SK-N-SH treated with all-trans-retinoic acid at 6 μM for 48 hours (cell line): Measurements from ENCODE around the gene XKR8.

Experiments used
- ATAC-seq: fragments of 200-7000 bp; cut with Tn5 transposase; 3 replicates; pipeline ENCODE4 v1.9.1; 2020; ENCODE audit warnings: mild to moderate bottlenecking, moderate library complexity
- ARNTL ChIP-seq: fragments of 450-650 bp; formaldehyde crosslinking; IDR thresholded peaks from 2 replicates; pipeline ENCODE4 v1.5.0; 2020; ENCODE audit warnings: low read depth, mild to moderate bottlenecking, moderate library complexity, borderline replicate concordance
- ESRRG ChIP-seq: fragments of 250-450 bp; sonication (Bioruptor Pico); IDR thresholded peaks from 2 replicates; pipeline ENCODE4 v1.6.1; 2021; ENCODE audit warnings: mild to moderate bottlenecking
- ISL1 ChIP-seq: fragments of 250-450 bp; sonication (Bioruptor Pico); IDR thresholded peaks from 2 replicates; pipeline ENCODE4 v2.1.2; 2022; ENCODE audit warnings: mild to moderate bottlenecking, moderate library complexity
- OSR1 ChIP-seq: fragments of 250-450 bp; sonication (Bioruptor Pico); IDR thresholded peaks from 2 replicates; pipeline ENCODE4 v1.8.0; 2022; ENCODE audit warnings: moderate library complexity, mild to moderate bottlenecking, inconsistent platforms
- PPARA ChIP-seq: fragments of 250-450 bp; sonication (Bioruptor Pico); IDR thresholded peaks from 2 replicates; pipeline ENCODE4 v1.5.0; 2020; ENCODE audit warnings: mild to moderate bottlenecking, borderline replicate concordance
- RARB ChIP-seq: fragments of 250-450 bp; sonication (Bioruptor Pico); IDR thresholded peaks from 2 replicates; pipeline ENCODE4 v1.8.0; 2021; ENCODE audit warnings: mild to moderate bottlenecking, moderate library complexity
- SNAI2 ChIP-seq: fragments of 250-450 bp; sonication (Bioruptor Pico); IDR thresholded peaks from 2 replicates; pipeline ENCODE4 v1.5.0; 2020; ENCODE audit warnings: mild to moderate bottlenecking, moderate library complexity
- TCF4 ChIP-seq: fragments of 250-450 bp; sonication (Bioruptor Pico); IDR thresholded peaks from 2 replicates; pipeline ENCODE4 v1.8.0; 2021; ENCODE audit warnings: mild to moderate bottlenecking, moderate library complexity, borderline replicate concordance
- TOX ChIP-seq: fragments of 250-450 bp; sonication (Bioruptor Pico); IDR thresholded peaks from 2 replicates; pipeline ENCODE4 v1.8.0; 2021; ENCODE audit warnings: mild to moderate bottlenecking, moderate library complexity, borderline replicate concordance
- ZFP3 ChIP-seq: fragments of 250-450 bp; sonication (Bioruptor Pico); IDR thresholded peaks from 2 replicates; pipeline ENCODE4 v1.5.0; 2020; ENCODE audit warnings: mild to moderate bottlenecking, moderate library complexity
- ZFP30 ChIP-seq: fragments of 450-650 bp; formaldehyde crosslinking; IDR thresholded peaks from 2 replicates; pipeline ENCODE4 v1.5.0; 2022; ENCODE audit warnings: mild to moderate bottlenecking, moderate library complexity
- ZNF565 ChIP-seq: fragments of 450-650 bp; formaldehyde crosslinking; conservative IDR thresholded peaks from 2 replicates; pipeline ENCODE4 v1.5.0; 2020; ENCODE audit warnings: low read depth, mild to moderate bottlenecking, moderate library complexity
- ZNF70 ChIP-seq: fragments of 450-650 bp; formaldehyde crosslinking; IDR thresholded peaks from 2 replicates; pipeline ENCODE4 v1.5.0; 2020; ENCODE audit warnings: mild to moderate bottlenecking, moderate library complexity
- ZNF8 ChIP-seq: fragments of 450-650 bp; formaldehyde crosslinking; IDR thresholded peaks from 2 replicates; pipeline ENCODE4 v1.5.0; 2020; ENCODE audit warnings: mild to moderate bottlenecking, moderate library complexity
- TF ChIP-seq, protein P1 (sequence below): fragments of 250-450 bp; sonication (Bioruptor Pico); IDR thresholded peaks from 2 replicates; pipeline ENCODE4 v1.8.0; 2020; ENCODE audit warnings: mild to moderate bottlenecking, moderate library complexity, borderline replicate concordance
- TF ChIP-seq, protein P2 (sequence below): fragments of 250-450 bp; sonication (Bioruptor Pico); IDR thresholded peaks from 2 replicates; pipeline ENCODE4 v1.8.0; 2021; ENCODE audit warnings: low read depth, mild to moderate bottlenecking, moderate library complexity, borderline replicate concordance
- TF ChIP-seq, protein P3 (sequence below): fragments of 250-450 bp; sonication (Bioruptor Pico); IDR thresholded peaks from 2 replicates; pipeline ENCODE4 v1.5.1; 2021; ENCODE audit warnings: mild to moderate bottlenecking, moderate library complexity
- TF ChIP-seq, protein P4 (sequence below): fragments of 250-450 bp; sonication (Bioruptor Pico); IDR thresholded peaks from 2 replicates; pipeline ENCODE4 v1.5.0; 2020; ENCODE audit warnings: mild to moderate bottlenecking, moderate library complexity

The XKR8 gene

DNA sequence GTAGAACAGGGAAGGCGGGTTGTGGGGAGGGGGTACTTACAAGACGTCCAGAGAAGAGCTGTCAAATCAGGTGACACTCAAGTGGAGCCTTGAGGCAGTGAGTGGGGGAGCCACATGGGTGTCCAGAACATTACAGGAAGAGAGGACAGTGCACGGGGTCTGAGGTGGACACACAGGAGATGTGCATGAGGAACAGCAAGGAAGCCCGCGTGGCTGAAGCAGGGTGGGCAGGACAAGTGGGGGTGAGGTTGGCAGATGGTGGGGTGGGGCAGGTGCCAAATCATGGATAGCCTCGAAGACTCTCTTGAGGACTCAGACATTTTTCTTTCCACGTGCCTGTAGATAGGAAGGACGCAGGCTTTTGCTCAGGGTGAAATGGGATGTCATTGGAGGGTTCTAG lies 24.1 kb upstream of the XKR8 start:
- ATAC-seq, result no peak
- TF ChIP-seq, protein P1, sequence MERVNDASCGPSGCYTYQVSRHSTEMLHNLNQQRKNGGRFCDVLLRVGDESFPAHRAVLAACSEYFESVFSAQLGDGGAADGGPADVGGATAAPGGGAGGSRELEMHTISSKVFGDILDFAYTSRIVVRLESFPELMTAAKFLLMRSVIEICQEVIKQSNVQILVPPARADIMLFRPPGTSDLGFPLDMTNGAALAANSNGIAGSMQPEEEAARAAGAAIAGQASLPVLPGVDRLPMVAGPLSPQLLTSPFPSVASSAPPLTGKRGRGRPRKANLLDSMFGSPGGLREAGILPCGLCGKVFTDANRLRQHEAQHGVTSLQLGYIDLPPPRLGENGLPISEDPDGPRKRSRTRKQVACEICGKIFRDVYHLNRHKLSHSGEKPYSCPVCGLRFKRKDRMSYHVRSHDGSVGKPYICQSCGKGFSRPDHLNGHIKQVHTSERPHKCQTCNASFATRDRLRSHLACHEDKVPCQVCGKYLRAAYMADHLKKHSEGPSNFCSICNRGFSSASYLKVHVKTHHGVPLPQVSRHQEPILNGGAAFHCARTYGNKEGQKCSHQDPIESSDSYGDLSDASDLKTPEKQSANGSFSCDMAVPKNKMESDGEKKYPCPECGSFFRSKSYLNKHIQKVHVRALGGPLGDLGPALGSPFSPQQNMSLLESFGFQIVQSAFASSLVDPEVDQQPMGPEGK (CRISPR knock-in tag), result no peak
- TF ChIP-seq, protein P2, sequence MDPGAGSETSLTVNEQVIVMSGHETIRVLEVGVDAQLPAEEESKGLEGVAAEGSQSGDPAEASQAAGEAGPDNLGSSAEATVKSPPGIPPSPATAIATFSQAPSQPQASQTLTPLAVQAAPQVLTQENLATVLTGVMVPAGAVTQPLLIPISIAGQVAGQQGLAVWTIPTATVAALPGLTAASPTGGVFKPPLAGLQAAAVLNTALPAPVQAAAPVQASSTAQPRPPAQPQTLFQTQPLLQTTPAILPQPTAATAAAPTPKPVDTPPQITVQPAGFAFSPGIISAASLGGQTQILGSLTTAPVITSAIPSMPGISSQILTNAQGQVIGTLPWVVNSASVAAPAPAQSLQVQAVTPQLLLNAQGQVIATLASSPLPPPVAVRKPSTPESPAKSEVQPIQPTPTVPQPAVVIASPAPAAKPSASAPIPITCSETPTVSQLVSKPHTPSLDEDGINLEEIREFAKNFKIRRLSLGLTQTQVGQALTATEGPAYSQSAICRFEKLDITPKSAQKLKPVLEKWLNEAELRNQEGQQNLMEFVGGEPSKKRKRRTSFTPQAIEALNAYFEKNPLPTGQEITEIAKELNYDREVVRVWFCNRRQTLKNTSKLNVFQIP (CRISPR knock-in tag), result no peak

DNA sequence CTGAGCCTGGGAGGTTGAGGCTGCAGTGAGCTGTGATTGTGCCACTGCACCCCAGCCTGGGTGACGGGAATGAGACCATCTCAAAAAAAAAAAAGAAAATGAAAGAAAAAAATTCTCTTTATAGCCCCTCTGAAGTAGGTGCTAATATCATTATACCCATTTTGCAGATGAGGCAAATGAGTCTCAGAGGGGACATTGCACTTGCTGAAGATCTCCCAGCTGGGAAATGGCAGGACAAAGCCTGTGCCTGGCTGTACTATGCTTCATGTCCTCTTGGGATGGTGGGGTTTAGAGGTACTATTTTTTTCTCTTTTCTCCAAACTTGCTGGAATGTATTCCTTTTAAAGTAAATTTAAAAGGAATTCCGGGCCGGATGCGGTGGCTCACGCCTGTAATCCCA lies 23.4 kb upstream of the XKR8 start:
- ATAC-seq, result no peak
- TF ChIP-seq ZNF565, result no peak
- TF ChIP-seq, protein P3, sequence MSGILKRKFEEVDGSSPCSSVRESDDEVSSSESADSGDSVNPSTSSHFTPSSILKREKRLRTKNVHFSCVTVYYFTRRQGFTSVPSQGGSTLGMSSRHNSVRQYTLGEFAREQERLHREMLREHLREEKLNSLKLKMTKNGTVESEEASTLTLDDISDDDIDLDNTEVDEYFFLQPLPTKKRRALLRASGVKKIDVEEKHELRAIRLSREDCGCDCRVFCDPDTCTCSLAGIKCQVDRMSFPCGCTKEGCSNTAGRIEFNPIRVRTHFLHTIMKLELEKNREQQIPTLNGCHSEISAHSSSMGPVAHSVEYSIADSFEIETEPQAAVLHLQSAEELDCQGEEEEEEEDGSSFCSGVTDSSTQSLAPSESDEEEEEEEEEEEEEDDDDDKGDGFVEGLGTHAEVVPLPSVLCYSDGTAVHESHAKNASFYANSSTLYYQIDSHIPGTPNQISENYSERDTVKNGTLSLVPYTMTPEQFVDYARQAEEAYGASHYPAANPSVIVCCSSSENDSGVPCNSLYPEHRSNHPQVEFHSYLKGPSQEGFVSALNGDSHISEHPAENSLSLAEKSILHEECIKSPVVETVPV (CRISPR knock-in tag), result no peak
- no peak for TF ChIP-seq SNAI2 (CRISPR knock-in tag)
- no peak for TF ChIP-seq RARB (CRISPR knock-in tag)
- no peak for TF ChIP-seq ARNTL (CRISPR knock-in tag)
- no peak for TF ChIP-seq PPARA (CRISPR knock-in tag)
- TF ChIP-seq ESRRG (CRISPR knock-in tag), result no peak
- TF ChIP-seq TOX (CRISPR knock-in tag), result no peak
- no peak for TF ChIP-seq ISL1 (CRISPR knock-in tag)

DNA sequence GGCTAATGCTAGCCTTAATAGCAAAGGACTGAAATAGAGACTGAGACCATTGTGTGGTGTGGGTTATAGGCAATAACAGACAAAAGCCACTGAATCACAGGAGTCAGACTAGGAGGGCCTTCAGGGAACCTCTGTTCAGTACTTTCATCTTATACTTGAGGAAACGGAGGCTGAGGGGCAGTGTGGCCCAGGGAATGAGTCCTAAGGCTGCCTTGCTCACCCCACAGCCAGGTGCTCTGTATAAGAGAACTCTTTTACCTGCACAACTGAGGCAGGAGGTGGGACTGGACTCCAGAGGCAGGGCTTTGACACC lies 22.3 kb upstream of the XKR8 start:
- TF ChIP-seq, protein P3 (CRISPR knock-in tag), result no peak
- TF ChIP-seq ZNF70 (CRISPR knock-in tag) (no peak), ZNF8 (CRISPR knock-in tag) (no peak), TOX (CRISPR knock-in tag) (no peak), ESRRG (CRISPR knock-in tag) (no peak), OSR1 (CRISPR knock-in tag) (no peak), ZFP3 (no peak), ZFP30 (CRISPR knock-in tag) (no peak), ZNF565 (no peak), RARB (CRISPR knock-in tag) (no peak)
- TF ChIP-seq, protein P4, sequence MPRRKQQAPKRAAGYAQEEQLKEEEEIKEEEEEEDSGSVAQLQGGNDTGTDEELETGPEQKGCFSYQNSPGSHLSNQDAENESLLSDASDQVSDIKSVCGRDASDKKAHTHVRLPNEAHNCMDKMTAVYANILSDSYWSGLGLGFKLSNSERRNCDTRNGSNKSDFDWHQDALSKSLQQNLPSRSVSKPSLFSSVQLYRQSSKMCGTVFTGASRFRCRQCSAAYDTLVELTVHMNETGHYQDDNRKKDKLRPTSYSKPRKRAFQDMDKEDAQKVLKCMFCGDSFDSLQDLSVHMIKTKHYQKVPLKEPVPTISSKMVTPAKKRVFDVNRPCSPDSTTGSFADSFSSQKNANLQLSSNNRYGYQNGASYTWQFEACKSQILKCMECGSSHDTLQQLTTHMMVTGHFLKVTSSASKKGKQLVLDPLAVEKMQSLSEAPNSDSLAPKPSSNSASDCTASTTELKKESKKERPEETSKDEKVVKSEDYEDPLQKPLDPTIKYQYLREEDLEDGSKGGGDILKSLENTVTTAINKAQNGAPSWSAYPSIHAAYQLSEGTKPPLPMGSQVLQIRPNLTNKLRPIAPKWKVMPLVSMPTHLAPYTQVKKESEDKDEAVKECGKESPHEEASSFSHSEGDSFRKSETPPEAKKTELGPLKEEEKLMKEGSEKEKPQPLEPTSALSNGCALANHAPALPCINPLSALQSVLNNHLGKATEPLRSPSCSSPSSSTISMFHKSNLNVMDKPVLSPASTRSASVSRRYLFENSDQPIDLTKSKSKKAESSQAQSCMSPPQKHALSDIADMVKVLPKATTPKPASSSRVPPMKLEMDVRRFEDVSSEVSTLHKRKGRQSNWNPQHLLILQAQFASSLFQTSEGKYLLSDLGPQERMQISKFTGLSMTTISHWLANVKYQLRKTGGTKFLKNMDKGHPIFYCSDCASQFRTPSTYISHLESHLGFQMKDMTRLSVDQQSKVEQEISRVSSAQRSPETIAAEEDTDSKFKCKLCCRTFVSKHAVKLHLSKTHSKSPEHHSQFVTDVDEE (CRISPR knock-in tag), result no peak
- TF ChIP-seq, protein P2 (CRISPR knock-in tag), result no peak
- ATAC-seq, result no peak

DNA sequence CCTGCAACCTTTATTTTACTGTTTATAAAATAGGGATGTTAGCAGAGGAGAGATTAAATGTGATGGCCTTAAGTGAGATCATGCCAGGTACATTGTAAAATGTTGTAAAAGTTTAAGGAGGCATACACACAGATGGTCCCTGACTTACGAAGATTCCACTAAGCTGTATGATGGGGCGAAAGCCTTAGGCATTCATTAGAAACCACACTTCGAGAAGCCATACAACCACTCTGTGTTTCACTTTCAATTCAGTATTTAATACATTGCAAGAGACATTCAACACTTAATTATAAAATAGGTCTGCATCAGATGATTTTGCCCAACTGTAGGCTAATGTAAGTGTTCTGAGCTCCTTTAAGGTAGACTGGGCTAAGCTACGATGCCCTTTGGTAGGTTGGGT lies 21.3 kb upstream of the XKR8 start:
- TF ChIP-seq ZNF8 (CRISPR knock-in tag) (no peak), SNAI2 (CRISPR knock-in tag) (no peak), ISL1 (CRISPR knock-in tag) (no peak), PPARA (CRISPR knock-in tag) (no peak), ARNTL (CRISPR knock-in tag) (no peak), OSR1 (CRISPR knock-in tag) (no peak), ZNF565 (no peak), TCF4 (CRISPR knock-in tag) (no peak), ZFP30 (CRISPR knock-in tag) (no peak), ZFP3 (no peak), ESRRG (CRISPR knock-in tag) (no peak)
- TF ChIP-seq, protein P1 (CRISPR knock-in tag), result no peak
- TF ChIP-seq, protein P3 (CRISPR knock-in tag), result no peak
- no peak for ATAC-seq
